ENCODE results near the gene SYT7. TPM values are rescaled to one million over a fixed set of nuclear protein-coding genes. Genes with fewer than 3 reads are reported as not detected.

The SYT7 gene
- total RNA-seq, 6 experiments from 2014 or later: 13.1 to 70.8 (median 31.6) TPM

DNA sequence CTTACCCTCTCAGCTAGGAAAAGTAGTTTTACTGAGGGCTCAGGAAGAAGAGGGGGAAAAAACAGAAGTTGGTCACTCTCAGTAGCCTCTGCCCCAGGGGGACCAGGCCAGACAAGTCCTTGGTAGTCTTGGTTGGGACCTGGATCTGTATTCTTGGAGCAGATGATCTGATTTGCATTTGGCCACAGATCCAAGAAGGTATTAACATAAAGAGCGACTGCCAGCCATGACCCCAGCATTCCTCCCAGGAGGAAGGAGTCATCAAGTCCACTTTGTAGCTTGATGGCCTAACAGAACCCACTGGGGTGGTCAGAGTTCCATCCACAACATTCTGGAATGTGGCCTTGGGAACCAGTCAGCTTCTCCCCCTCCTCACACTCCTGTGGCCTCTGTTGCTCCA lies 78.4 kb downstream of the SYT7 start:
- no CpG with 5 or more reads among the region's 1 CpG for WGBS (ENCODE audit: insufficient coverage, low coverage, low lambda C conversion rate, missing lambda C conversion rate)
- no peak for DNase-seq
- intact Hi-C loops (cut with DNase I): no loop called here

DNA sequence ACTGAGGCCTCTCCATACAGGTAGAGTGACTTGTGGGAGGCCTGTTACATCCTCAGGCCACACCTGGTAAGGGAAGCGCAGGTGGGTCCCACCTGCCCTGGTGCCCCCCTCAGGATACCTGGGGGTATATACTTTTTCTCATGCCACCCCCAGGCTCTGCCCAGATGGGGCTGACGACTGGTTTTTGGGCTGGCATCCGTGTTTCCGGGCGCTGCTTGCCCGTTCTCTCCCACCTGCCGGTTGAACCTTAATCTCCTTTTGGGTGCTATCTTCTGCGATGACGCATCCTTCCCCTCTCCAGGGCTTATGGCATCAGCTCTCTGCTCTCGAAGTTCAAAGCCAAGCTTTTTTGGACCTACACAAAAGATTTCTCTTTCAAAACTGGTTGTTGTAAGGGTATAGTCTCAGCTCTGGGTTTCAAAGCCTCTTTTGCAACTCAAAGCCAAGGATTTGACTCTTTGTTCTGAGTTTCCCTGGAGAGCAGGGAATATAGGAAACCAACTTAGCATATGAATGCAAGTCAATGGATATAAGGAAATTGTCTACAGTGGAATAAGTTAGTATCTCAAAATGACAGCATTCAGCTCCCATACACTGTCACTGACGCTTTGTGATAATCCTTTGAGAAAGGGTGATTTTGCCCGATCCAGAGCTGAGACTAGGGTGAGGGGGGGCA lies 80.9 kb downstream of the SYT7 start:
- Histone ChIP-seq H3K4me3 (no peak overlapping the region), H3K27ac (no peak overlapping the region), H3K4me1 (no peaks in the 10 kb centered on the region), H3K9me3 (no peaks in the 10 kb centered on the region), H3K36me3 (no peaks in the 10 kb centered on the region), H3K27me3 (no peaks in the 10 kb centered on the region)
- WGBS (ENCODE audit: insufficient coverage, low coverage, low lambda C conversion rate, missing lambda C conversion rate): 84% methylated on average over 12 of the region's 12 CpGs
- ATAC-seq: no peak
- intact Hi-C loops (cut with DNase I): no loop called here
- DNase-seq: no peak
- TF ChIP-seq, protein P1, sequence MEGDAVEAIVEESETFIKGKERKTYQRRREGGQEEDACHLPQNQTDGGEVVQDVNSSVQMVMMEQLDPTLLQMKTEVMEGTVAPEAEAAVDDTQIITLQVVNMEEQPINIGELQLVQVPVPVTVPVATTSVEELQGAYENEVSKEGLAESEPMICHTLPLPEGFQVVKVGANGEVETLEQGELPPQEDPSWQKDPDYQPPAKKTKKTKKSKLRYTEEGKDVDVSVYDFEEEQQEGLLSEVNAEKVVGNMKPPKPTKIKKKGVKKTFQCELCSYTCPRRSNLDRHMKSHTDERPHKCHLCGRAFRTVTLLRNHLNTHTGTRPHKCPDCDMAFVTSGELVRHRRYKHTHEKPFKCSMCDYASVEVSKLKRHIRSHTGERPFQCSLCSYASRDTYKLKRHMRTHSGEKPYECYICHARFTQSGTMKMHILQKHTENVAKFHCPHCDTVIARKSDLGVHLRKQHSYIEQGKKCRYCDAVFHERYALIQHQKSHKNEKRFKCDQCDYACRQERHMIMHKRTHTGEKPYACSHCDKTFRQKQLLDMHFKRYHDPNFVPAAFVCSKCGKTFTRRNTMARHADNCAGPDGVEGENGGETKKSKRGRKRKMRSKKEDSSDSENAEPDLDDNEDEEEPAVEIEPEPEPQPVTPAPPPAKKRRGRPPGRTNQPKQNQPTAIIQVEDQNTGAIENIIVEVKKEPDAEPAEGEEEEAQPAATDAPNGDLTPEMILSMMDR (IDR thresholded peaks at IDR 0.05): no peak
- TF ChIP-seq POLR2A (IDR thresholded peaks at IDR 0.05): no peak

More for the DNA sequence above, 78.4 kb downstream of the SYT7 start:
- H3K9me3 ChIP-seq: no peaks in the 10 kb centered on the region
- H3K27ac ChIP-seq: no peak overlapping the region
- H3K4me3 ChIP-seq: no peak overlapping the region
- ATAC-seq: no peak
- no peaks in the 10 kb centered on the region for H3K27me3 ChIP-seq
- H3K4me1 ChIP-seq: no peaks in the 10 kb centered on the region
- no peaks in the 10 kb centered on the region for H3K36me3 ChIP-seq
- TF ChIP-seq, protein P1 (IDR thresholded peaks at IDR 0.05): no peak
- TF ChIP-seq POLR2A (IDR thresholded peaks at IDR 0.05): no peak

DNA sequence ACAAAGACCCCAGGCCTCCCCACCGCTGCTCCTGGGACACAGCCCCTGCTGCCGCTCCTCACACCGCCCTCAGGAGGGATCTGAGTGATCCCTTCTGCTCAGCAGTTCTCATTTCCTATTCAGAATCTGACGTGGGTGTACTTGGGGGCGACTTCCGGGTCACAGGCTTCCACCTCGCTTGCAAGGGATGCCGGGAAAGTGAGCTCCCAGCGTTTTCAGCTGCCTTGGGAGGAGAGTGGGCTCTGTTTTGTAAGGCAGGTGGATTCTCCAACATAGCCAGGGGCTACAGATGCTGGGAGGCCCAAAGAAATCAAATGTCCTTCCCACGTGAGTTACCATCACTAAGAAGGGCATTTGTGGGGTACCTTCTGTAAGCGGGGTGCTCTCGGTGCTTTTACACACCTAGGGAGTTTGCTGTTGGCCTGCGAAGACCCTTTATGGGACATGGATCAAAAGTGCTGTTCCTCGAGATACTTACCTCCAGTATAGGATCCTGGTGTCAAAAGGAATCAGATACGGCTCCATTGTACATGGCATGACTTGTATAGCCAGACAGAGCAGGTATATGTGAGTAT lies 82.0 kb downstream of the SYT7 start:
- no peaks in the 10 kb centered on the region for H3K36me3 ChIP-seq
- ATAC-seq (no peak), DNase-seq (no peak)
- no peaks in the 10 kb centered on the region for H3K27me3 ChIP-seq
- H3K4me1 ChIP-seq: no peaks in the 10 kb centered on the region
- H3K9me3 ChIP-seq: no peaks in the 10 kb centered on the region
- no peak overlapping the region for H3K27ac ChIP-seq
- intact Hi-C loops (cut with DNase I): no loop called here
- H3K4me3 ChIP-seq: no peak overlapping the region
- WGBS (ENCODE audit: insufficient coverage, low coverage, low lambda C conversion rate, missing lambda C conversion rate): 71% methylated on average over 9 of the region's 15 CpGs
- TF ChIP-seq POLR2A (IDR thresholded peaks at IDR 0.05): no peak
- TF ChIP-seq, protein P1 (IDR thresholded peaks at IDR 0.05): no peak

DNA sequence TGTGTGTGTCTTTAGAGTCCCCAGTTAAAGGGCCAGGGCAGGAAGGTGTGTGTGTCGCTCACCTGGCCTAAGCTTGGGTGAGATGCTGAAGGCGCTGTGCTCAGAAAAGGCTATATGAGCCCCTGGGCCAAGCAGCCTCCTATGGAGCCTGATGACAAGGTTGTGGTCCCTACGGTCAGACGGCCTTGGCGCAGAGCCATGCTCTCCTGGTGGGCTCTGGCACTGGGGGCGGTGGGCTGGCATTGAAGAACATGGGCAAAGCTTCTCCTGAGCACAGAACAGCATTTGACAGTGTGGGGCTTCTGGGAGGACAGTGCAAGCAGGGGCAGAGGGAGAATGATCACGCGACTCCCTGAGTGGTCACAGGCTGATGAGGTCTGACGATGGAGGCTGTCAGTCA lies 83.0 kb downstream of the SYT7 start:
- DNase-seq: no peak
- no peaks in the 10 kb centered on the region for H3K4me1 ChIP-seq
- intact Hi-C loops (cut with DNase I): no loop called here
- no peak overlapping the region for H3K4me3 ChIP-seq
- H3K9me3 ChIP-seq: no peaks in the 10 kb centered on the region
- WGBS (ENCODE audit: insufficient coverage, low coverage, low lambda C conversion rate, missing lambda C conversion rate): 40% methylated on average over 1 of the region's 9 CpGs
- TF ChIP-seq, protein P1 (IDR thresholded peaks at IDR 0.05): no peak
- no peak for TF ChIP-seq POLR2A (IDR thresholded peaks at IDR 0.05)
- no peaks in the 10 kb centered on the region for H3K36me3 ChIP-seq
- no peak overlapping the region for H3K27ac ChIP-seq
- no peaks in the 10 kb centered on the region for H3K27me3 ChIP-seq
- no peak for ATAC-seq
